ENCODE results near the gene MSRB1.

The MSRB1 gene

DNA sequence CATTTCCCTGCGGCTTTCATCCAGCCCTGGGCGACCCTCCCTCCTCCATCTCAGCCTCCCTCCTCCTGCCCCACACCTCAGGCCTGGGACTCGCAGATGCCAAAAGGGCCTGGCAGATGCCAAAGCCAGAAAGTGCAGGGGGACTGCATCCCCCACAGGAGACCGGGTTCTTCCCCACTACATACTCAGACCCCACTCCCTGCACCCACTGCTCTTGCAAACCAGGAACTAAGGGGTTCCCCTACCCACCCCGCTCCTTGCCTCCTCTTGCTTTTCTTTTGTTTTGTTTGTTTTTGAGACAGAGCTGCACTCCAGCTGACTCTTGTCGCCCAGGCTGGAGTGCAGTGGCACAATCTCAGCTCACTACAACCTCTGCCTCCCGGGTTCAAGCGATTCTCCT is 28.0 kb downstream of the MSRB1 start:
- TF ChIP-seq, protein P1, sequence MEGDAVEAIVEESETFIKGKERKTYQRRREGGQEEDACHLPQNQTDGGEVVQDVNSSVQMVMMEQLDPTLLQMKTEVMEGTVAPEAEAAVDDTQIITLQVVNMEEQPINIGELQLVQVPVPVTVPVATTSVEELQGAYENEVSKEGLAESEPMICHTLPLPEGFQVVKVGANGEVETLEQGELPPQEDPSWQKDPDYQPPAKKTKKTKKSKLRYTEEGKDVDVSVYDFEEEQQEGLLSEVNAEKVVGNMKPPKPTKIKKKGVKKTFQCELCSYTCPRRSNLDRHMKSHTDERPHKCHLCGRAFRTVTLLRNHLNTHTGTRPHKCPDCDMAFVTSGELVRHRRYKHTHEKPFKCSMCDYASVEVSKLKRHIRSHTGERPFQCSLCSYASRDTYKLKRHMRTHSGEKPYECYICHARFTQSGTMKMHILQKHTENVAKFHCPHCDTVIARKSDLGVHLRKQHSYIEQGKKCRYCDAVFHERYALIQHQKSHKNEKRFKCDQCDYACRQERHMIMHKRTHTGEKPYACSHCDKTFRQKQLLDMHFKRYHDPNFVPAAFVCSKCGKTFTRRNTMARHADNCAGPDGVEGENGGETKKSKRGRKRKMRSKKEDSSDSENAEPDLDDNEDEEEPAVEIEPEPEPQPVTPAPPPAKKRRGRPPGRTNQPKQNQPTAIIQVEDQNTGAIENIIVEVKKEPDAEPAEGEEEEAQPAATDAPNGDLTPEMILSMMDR (IDR thresholded peaks at IDR 0.05; ENCODE audit: low read depth, low read length): no peak
- Histone ChIP-seq H3K36me3 (no peaks in the 10 kb centered on the region), H3K27me3 (ENCODE audit: insufficient read depth, low read depth, severe bottlenecking) (peaks cover 27% of the 10 kb centered on the region), H3K4me3 (ENCODE audit: low read depth, low read length) (no peak overlapping the region), H3K27ac (no peak overlapping the region), H3K9me3 (ENCODE audit: severe bottlenecking) (no peaks in the 10 kb centered on the region)
- no peak for DNase-seq

- no peaks in the 10 kb centered on the region for H3K9me3 ChIP-seq (ENCODE audit: severe bottlenecking)
- no peaks in the 10 kb centered on the region for H3K36me3 ChIP-seq
- no peak overlapping the region for H3K4me3 ChIP-seq (ENCODE audit: low read depth, low read length)
- TF ChIP-seq, protein P1 (IDR thresholded peaks at IDR 0.05; ENCODE audit: low read depth, low read length): no peak
- H3K27ac ChIP-seq: no peak overlapping the region
- no peak for DNase-seq
- peaks cover 21% of the 10 kb centered on the region for H3K27me3 ChIP-seq (ENCODE audit: insufficient read depth, low read depth, severe bottlenecking)
Measured at GRCh38 chr16:1914084-1914608, 28.9 kb downstream of the MSRB1 start.

DNA sequence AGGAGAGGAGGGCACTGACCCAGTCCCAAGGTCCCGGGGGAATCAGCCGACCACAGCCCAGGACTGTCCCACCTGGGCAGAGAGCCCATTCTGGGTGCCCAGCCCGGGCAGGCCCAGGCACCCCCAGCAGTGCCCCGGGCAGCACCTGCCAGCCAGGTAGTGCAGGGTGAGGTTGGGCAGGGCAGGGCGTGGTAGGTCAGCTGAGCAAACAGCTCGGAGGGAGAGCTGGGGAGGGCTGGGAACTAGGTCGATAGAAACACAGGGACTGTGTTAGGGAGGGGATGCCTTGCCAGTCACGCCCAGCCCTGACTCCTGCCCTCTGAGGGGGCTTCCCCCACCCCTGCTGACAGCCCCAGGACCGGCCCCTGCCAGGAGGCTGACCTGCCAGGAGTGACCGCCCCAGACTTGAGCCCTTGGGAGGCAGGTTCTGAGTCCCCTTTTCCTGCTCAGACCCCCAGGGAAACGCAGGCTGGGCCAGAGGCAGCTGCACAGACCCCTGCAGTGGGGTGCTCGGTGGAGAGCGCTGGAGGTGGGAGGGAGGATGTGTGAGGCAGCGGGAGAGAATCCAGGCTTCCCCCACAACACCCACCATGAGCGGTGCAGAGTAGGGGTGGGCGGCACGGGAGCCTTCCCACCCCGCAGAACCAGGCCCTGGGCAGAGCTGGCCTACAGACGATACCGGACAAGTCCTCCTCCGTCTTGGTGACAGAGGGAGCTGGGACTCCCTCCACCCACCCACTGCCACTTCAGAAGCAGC is 29.5 kb downstream of the MSRB1 start:
- H3K36me3 ChIP-seq: no peaks in the 10 kb centered on the region
- no peaks in the 10 kb centered on the region for H3K9me3 ChIP-seq (ENCODE audit: severe bottlenecking)
- H3K4me3 ChIP-seq (ENCODE audit: low read depth, low read length): no peak overlapping the region
- TF ChIP-seq, protein P1 (IDR thresholded peaks at IDR 0.05; ENCODE audit: low read depth, low read length): no peak
- H3K27ac ChIP-seq: no peak overlapping the region
- H3K27me3 ChIP-seq (ENCODE audit: insufficient read depth, low read depth, severe bottlenecking): peaks cover 14% of the 10 kb centered on the region
- no peak for DNase-seq

DNA sequence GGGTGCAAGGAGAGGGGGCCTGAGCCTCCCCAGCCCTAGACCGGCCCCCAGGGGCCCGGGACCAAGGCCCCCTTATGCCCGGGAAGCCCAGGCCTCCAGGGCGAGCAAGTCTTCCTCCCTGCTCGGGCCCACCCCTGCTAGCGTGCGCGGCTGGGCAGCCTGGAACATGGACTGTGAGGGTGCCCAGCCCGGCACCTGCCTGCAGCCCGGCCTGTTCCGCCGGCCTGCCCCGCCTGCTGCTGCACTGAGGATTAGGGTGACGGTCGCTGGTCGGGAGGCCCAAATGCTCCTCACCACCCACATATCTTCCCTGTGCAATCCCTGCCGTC is 30.8 kb downstream of the MSRB1 start:
- Histone ChIP-seq H3K27me3 (ENCODE audit: insufficient read depth, low read depth, severe bottlenecking) (peaks cover 6% of the 10 kb centered on the region), H3K27ac (no peak overlapping the region), H3K9me3 (ENCODE audit: severe bottlenecking) (no peaks in the 10 kb centered on the region), H3K4me3 (ENCODE audit: low read depth, low read length) (no peak overlapping the region), H3K36me3 (no peaks in the 10 kb centered on the region)
- DNase-seq: no peak
- TF ChIP-seq, protein P1 (IDR thresholded peaks at IDR 0.05; ENCODE audit: low read depth, low read length): no peak

- TF ChIP-seq, protein P1 (IDR thresholded peaks at IDR 0.05; ENCODE audit: low read depth, low read length): no peak
- DNase-seq: no peak
- Histone ChIP-seq H3K27ac (no peak overlapping the region), H3K9me3 (ENCODE audit: severe bottlenecking) (no peaks in the 10 kb centered on the region), H3K27me3 (ENCODE audit: insufficient read depth, low read depth, severe bottlenecking) (peaks cover under 1% of the 10 kb centered on the region), H3K4me3 (ENCODE audit: low read depth, low read length) (no peak overlapping the region), H3K36me3 (no peaks in the 10 kb centered on the region)
Measured at GRCh38 chr16:1911467-1912214, 31.4 kb downstream of the MSRB1 start.
